Naive thymus-derived CD4-positive, alpha-beta T cell (primary cell): Measurements from ENCODE around the gene RINL. TPM values are rescaled to one million over a fixed set of nuclear protein-coding genes. Genes with fewer than 3 reads are reported as not detected.

Source experiments
- ATAC-seq: fragments of 150-1000 bp; cut with Tn5 transposase; 2 replicates; pipeline ENCODE4 v1.10.0; 2021; ENCODE audit warnings: mild to moderate bottlenecking, moderate library complexity
- CTCF ChIA-PET: fragments of 350-600 bp; sonication (Branson Sonifier 250); formaldehyde crosslinking; loops from one replicate; lab custom pipeline; 2021; ENCODE audit warnings: antibody characterized with exemption; lab: Charles Lee
- POLR2A ChIA-PET: fragments of 350-600 bp; sonication (Branson Sonifier 250); formaldehyde crosslinking; loops from one replicate; lab custom pipeline; 2021; ENCODE audit warnings: antibody characterized with exemption, inconsistent platforms; lab: Charles Lee
- DNase-seq, 9 donors: peaks; one replicate each; pipeline versions ENCODE4 v3.0.0 to v3.0.0-alpha.2; 2020 to 2022; ENCODE audit warnings: mixed read lengths in 1 of 9
- H3K27ac ChIP-seq: one replicate; pipeline ENCODE4 v1.7.0; 2013; ENCODE audit warnings: mild to moderate bottlenecking, low read depth, low read length, moderate library complexity
- H3K27me3 ChIP-seq, 2 donors: one replicate each; pipeline ENCODE4 v1.7.0; 2013; ENCODE audit warnings: low read length in 2 of 2, mild to moderate bottlenecking in 2 of 2, moderate library complexity in 2 of 2; ENCODE audit not compliant: control insufficient read depth in 2 of 2, insufficient read depth in 2 of 2
- H3K36me3 ChIP-seq, 3 experiments: 1 replicate in 2 of 3; 2 replicates in 1 of 3; pipeline ENCODE4 v1.7.0; 2013; ENCODE audit warnings: low read length in 3 of 3, mild to moderate bottlenecking in 3 of 3, moderate library complexity in 1 of 3; ENCODE audit not compliant: insufficient read depth in 3 of 3, control insufficient read depth in 2 of 3
- H3K4me1 ChIP-seq, 2 donors: one replicate each; pipeline ENCODE4 v1.7.0; 2013; ENCODE audit warnings: low read length in 2 of 2, mild to moderate bottlenecking in 2 of 2, moderate library complexity in 1 of 2; ENCODE audit not compliant: control insufficient read depth in 2 of 2, insufficient read depth in 2 of 2
- H3K4me3 ChIP-seq: 2 replicates; pipeline ENCODE4 v1.7.0; 2013; ENCODE audit warnings: mild to moderate bottlenecking, low read length
- H3K9me3 ChIP-seq, 3 experiments: 1 replicate in 2 of 3; 2 replicates in 1 of 3; pipeline ENCODE4 v1.7.0; 2013; ENCODE audit warnings: low read length in 3 of 3; ENCODE audit not compliant: control insufficient read depth in 2 of 3
- H3K27ac Mint-ChIP-seq, 9 donors: one replicate each; pipeline ENCODE4 v1.8.0; 2020 to 2022; ENCODE audit warnings: mixed read lengths in 9 of 9, mild to moderate bottlenecking in 8 of 9, moderate library complexity in 5 of 9, inconsistent platforms in 2 of 9
- H3K27me3 Mint-ChIP-seq, 5 donors: one replicate each; pipeline ENCODE4 v1.8.0; 2021 to 2022; ENCODE audit warnings: mixed read lengths in 5 of 5, mild to moderate bottlenecking in 1 of 5
- H3K36me3 Mint-ChIP-seq, 5 donors: one replicate each; pipeline ENCODE4 v1.8.0; 2020 to 2022; ENCODE audit warnings: mixed read lengths in 5 of 5, mild to moderate bottlenecking in 3 of 5, inconsistent platforms in 1 of 5
- H3K4me1 Mint-ChIP-seq, 7 donors: one replicate each; pipeline ENCODE4 v1.8.0; 2020 to 2022; ENCODE audit warnings: mixed read lengths in 7 of 7, mild to moderate bottlenecking in 3 of 7, inconsistent platforms in 1 of 7
- H3K4me3 Mint-ChIP-seq, 10 donors: one replicate each; pipeline ENCODE4 v1.8.0; 2020 to 2022; ENCODE audit warnings: mild to moderate bottlenecking in 10 of 10, mixed read lengths in 10 of 10, moderate library complexity in 6 of 10, inconsistent platforms in 2 of 10
- H3K9me3 Mint-ChIP-seq, 11 donors: one replicate each; pipeline ENCODE4 v1.8.0; 2020 to 2022; ENCODE audit warnings: mixed read lengths in 11 of 11, mild to moderate bottlenecking in 4 of 11, inconsistent platforms in 1 of 11, moderate library complexity in 1 of 11
- intact Hi-C, 2 donors: fragments of 100-400 bp; cut with micrococcal nuclease; formaldehyde crosslinking; loops; one replicate each; pipeline ENCODE4 v1.15.1; 2023
- polyA plus RNA-seq, 2 donors: library from polyadenylated mRNA; unstranded; fragments of 300-500 nt; fragmentation: Illumina TruSeq; gene quantifications; one replicate each; pipeline ENCODE4 v1.2.3, GENCODE V29; 2021
- total RNA-seq, 6 experiments: library from RNA in 5 of 6; stranded (reverse) in 5 of 6; gene quantifications; 1 replicate in 5 of 6; 2 replicates in 1 of 6; pipeline ENCODE4 v1.2.3 and lab custom pipeline; 2021 to 2026

The RINL gene
- total and polyA plus RNA-seq, 7 experiments from 2014 or later = 32.8 to 75.9 (median 49.5) TPM

- CTCF ChIA-PET = no interaction called here
- H3K36me3 ChIP-seq = peaks cover 0 to 33% (median 2%) of the 10 kb centered on the region in 3 experiments
- POLR2A ChIA-PET = no interaction called here
- H3K27me3 ChIP-seq = no peaks in the 10 kb centered on the region
- H3K27ac Mint-ChIP-seq = no peak overlapping the region
- H3K4me1 ChIP-seq = peaks cover 0 to 7% of the 10 kb centered on the region in 2 donors
- no peak overlapping the region for H3K27ac ChIP-seq
- intact Hi-C loops = no loop called here
- H3K9me3 Mint-ChIP-seq = peaks cover 0 to 1% (median 0%) of the 10 kb centered on the region in 11 donors
- H3K9me3 ChIP-seq = no peaks in the 10 kb centered on the region
- peaks cover 0 to 6% (median 0%) of the 10 kb centered on the region in 7 donors for H3K4me1 Mint-ChIP-seq
- H3K4me3 ChIP-seq = no peak overlapping the region
- no peak overlapping the region for H3K4me3 Mint-ChIP-seq
- peaks cover 0 to 18% (median 10%) of the 10 kb centered on the region in 5 donors for H3K36me3 Mint-ChIP-seq
- no peak for DNase-seq
- H3K27me3 Mint-ChIP-seq = no peaks in the 10 kb centered on the region
- ATAC-seq = no peak
Measured at GRCh38 chr19:38919837-38920601, 41.9 kb upstream of the RINL start.

GRCh38 chr19:38918526-38918925 is 40.5 kb upstream of the RINL start:
- no peak overlapping the region for H3K4me3 ChIP-seq
- H3K27ac Mint-ChIP-seq = no peak overlapping the region

GRCh38 chr19:38917921-38918491 is 39.9 kb upstream of the RINL start:
- no peak for ATAC-seq
- Mint-ChIP-seq H3K27me3 (no peaks in the 10 kb centered on the region), H3K4me3 (no peak overlapping the region), H3K36me3 (peaks cover 0 to 15% (median 10%) of the 10 kb centered on the region in 5 donors), H3K9me3 (peaks cover 0 to 3% (median 0%) of the 10 kb centered on the region in 11 donors), H3K27ac (no peak overlapping the region), H3K4me1 (peaks cover 0 to 2% (median 0%) of the 10 kb centered on the region in 7 donors)
- Histone ChIP-seq H3K27me3 (no peaks in the 10 kb centered on the region), H3K4me1 (no peaks in the 10 kb centered on the region), H3K36me3 (peaks cover 0 to 22% (median 0%) of the 10 kb centered on the region in 3 experiments), H3K9me3 (no peaks in the 10 kb centered on the region), H3K4me3 (no peak overlapping the region), H3K27ac (no peak overlapping the region)
- ChIA-PET CTCF (no interaction called here), POLR2A (interaction anchor here (1.1 kb wide), 1 partner anchor 12 kb away, joined by 3 read pairs; no protein-coding TSS in a partner anchor)
- no peak for DNase-seq
- intact Hi-C loops = no loop called here

More at GRCh38 chr19:38918526-38918925, 40.5 kb upstream of the RINL start:
- H3K36me3 ChIP-seq = peaks cover 0 to 22% (median 0%) of the 10 kb centered on the region in 3 experiments
- H3K27ac ChIP-seq = no peak overlapping the region
- H3K4me3 Mint-ChIP-seq = no peak overlapping the region
- ATAC-seq (no peak), DNase-seq (no peak)
- H3K27me3 Mint-ChIP-seq = no peaks in the 10 kb centered on the region
- H3K9me3 Mint-ChIP-seq = peaks cover 0 to 3% (median 0%) of the 10 kb centered on the region in 11 donors
- ChIA-PET POLR2A (interaction anchor here (0.6 to 1.1 kb wide), 2 partner anchors 11 to 94 kb away, joined by 3 to 4 read pairs; no protein-coding TSS in a partner anchor), CTCF (no interaction called here)
- no peaks in the 10 kb centered on the region for H3K27me3 ChIP-seq
- peaks cover 0 to 15% (median 10%) of the 10 kb centered on the region in 5 donors for H3K36me3 Mint-ChIP-seq
- intact Hi-C loops = no loop called here
- no peaks in the 10 kb centered on the region for H3K4me1 ChIP-seq
- peaks cover 0 to 2% (median 0%) of the 10 kb centered on the region in 7 donors for H3K4me1 Mint-ChIP-seq
- H3K9me3 ChIP-seq = no peaks in the 10 kb centered on the region

GRCh38 chr19:38917516-38917915 is 39.4 kb upstream of the RINL start:
- no peak overlapping the region for H3K27ac Mint-ChIP-seq
- DNase-seq (no peak), ATAC-seq (no peak)
- no peaks in the 10 kb centered on the region for H3K27me3 Mint-ChIP-seq
- Histone ChIP-seq H3K36me3 (peaks cover 0 to 20% (median 0%) of the 10 kb centered on the region in 3 experiments), H3K4me1 (no peaks in the 10 kb centered on the region), H3K27me3 (no peaks in the 10 kb centered on the region), H3K27ac (no peak overlapping the region), H3K4me3 (no peak overlapping the region), H3K9me3 (no peaks in the 10 kb centered on the region)
- peaks cover 0 to 6% (median 0%) of the 10 kb centered on the region in 7 donors for H3K4me1 Mint-ChIP-seq
- ChIA-PET POLR2A (interaction anchor here (1.1 kb wide), 1 partner anchor 12 kb away, joined by 3 read pairs; no protein-coding TSS in a partner anchor), CTCF (interaction anchor here (0.6 kb wide), 1 partner anchor 960 kb away, joined by 3 read pairs; no protein-coding TSS in a partner anchor)
- peaks cover 0 to 15% (median 10%) of the 10 kb centered on the region in 5 donors for H3K36me3 Mint-ChIP-seq
- intact Hi-C loops = no loop called here
- peaks cover 0 to 3% (median 0%) of the 10 kb centered on the region in 11 donors for H3K9me3 Mint-ChIP-seq
- no peak overlapping the region for H3K4me3 Mint-ChIP-seq

- Mint-ChIP-seq H3K9me3 (peaks cover 0 to 2% (median 0%) of the 10 kb centered on the region in 11 donors), H3K27ac (peak overlapping the region in 1 of 9 donors; percentile 66), H3K27me3 (no peaks in the 10 kb centered on the region), H3K4me3 (no peak overlapping the region), H3K36me3 (peaks cover 0 to 4% (median 0%) of the 10 kb centered on the region in 5 donors), H3K4me1 (peaks cover 0 to 6% (median 0%) of the 10 kb centered on the region in 7 donors)
- intact Hi-C loops = no loop called here
- H3K27ac ChIP-seq = no peak overlapping the region
- H3K36me3 ChIP-seq = peaks cover 0 to 5% (median 0%) of the 10 kb centered on the region in 3 experiments
- no peak for ATAC-seq
- ChIA-PET POLR2A (no interaction called here), CTCF (no interaction called here)
- H3K27me3 ChIP-seq = no peaks in the 10 kb centered on the region
- H3K4me3 ChIP-seq = no peak overlapping the region
- no peak for DNase-seq
- H3K9me3 ChIP-seq = no peaks in the 10 kb centered on the region
- no peaks in the 10 kb centered on the region for H3K4me1 ChIP-seq
Measured at GRCh38 chr19:38915329-38916321, 37.5 kb upstream of the RINL start.

GRCh38 chr19:38913958-38914357 is 35.9 kb upstream of the RINL start:
- DNase-seq = no peak
- H3K27ac Mint-ChIP-seq = no peak overlapping the region

More at GRCh38 chr19:38913958-38914357, 35.9 kb upstream of the RINL start:
- no peak for ATAC-seq
- Histone ChIP-seq H3K27me3 (no peaks in the 10 kb centered on the region), H3K4me1 (peaks cover 0 to 3% of the 10 kb centered on the region in 2 donors), H3K4me3 (no peak overlapping the region), H3K9me3 (no peaks in the 10 kb centered on the region), H3K27ac (no peak overlapping the region), H3K36me3 (peaks cover 0 to 7% (median 0%) of the 10 kb centered on the region in 3 experiments)
- POLR2A ChIA-PET = no interaction called here
- Mint-ChIP-seq H3K27me3 (no peaks in the 10 kb centered on the region), H3K36me3 (peaks cover 0 to 4% (median 0%) of the 10 kb centered on the region in 5 donors), H3K4me3 (no peak overlapping the region), H3K4me1 (peaks cover 0 to 9% (median 2%) of the 10 kb centered on the region in 7 donors), H3K9me3 (peaks cover 0 to 2% (median 0%) of the 10 kb centered on the region in 11 donors)
- intact Hi-C loops = no loop called here
- CTCF ChIA-PET = no interaction called here
